Kidney (tissue), 14 donors: ENCODE measurements around the gene HNRNPLL. TPM values are rescaled to one million over a fixed set of nuclear protein-coding genes. Genes with fewer than 3 reads are reported as not detected.

ENCODE experiments used
- DNase-seq, 5 donors: peaks; one replicate each; pipeline ENCODE4 v3.0.0-alpha.2; 2013 to 2020
- FAIRE-seq: peaks from 2 replicates; lab custom pipeline; 2012; peaks lifted over from hg19 to GRCh38; lab: Jason Lieb, UNC
- H3K27ac ChIP-seq, 2 donors: one replicate each; pipeline ENCODE4 v1.7.0; 2013; ENCODE audit warnings: low read depth in 2 of 2, low read length in 2 of 2, inconsistent platforms in 1 of 2
- H3K27me3 ChIP-seq: one replicate; pipeline ENCODE4 v1.7.1; 2013; ENCODE audit warnings: low read length, inconsistent platforms; ENCODE audit not compliant: control insufficient read depth, insufficient read depth
- H3K36me3 ChIP-seq, 3 donors: one replicate each; pipeline versions ENCODE4 v1.7.0 to v1.7.1; 2013; ENCODE audit warnings: low read length in 3 of 3, control low read depth in 1 of 3, inconsistent platforms in 1 of 3; ENCODE audit not compliant: insufficient read depth in 3 of 3, control insufficient read depth in 2 of 3
- H3K4me1 ChIP-seq, 3 donors: one replicate each; pipeline versions ENCODE4 v1.7.0 to v1.7.1; 2013; ENCODE audit warnings: low read length in 3 of 3, inconsistent platforms in 1 of 3, low read depth in 1 of 3; ENCODE audit not compliant: control insufficient read depth in 2 of 3, insufficient read depth in 2 of 3
- H3K4me3 ChIP-seq, 3 donors: one replicate each; pipeline versions ENCODE4 v1.7.0 to v1.8.1; 2013; ENCODE audit warnings: low read length in 3 of 3, control low read depth in 1 of 3, inconsistent platforms in 1 of 3
- H3K9ac ChIP-seq, 3 donors: one replicate each; pipeline versions ENCODE4 v1.7.0 to v1.7.1; 2013; ENCODE audit warnings: low read length in 3 of 3, control low read depth in 1 of 3, inconsistent platforms in 1 of 3
- H3K9me3 ChIP-seq, 3 donors: one replicate each; pipeline versions ENCODE4 v1.7.0 to v1.7.1; 2013; ENCODE audit warnings: low read length in 3 of 3, control low read depth in 1 of 3, inconsistent platforms in 1 of 3; ENCODE audit not compliant: control insufficient read depth in 2 of 3, insufficient read depth in 1 of 3
- CTCF ChIP-seq: IDR thresholded peaks from 3 replicates; pipeline ENCODE4 v1.5.1; 2012; ENCODE audit warnings: mild to moderate bottlenecking, moderate library complexity, borderline replicate concordance; ENCODE audit not compliant: insufficient read depth; ENCODE audit errors: extremely low read depth
- intact Hi-C: fragments of 100-400 bp; cut with DNase I; formaldehyde crosslinking; loops from one replicate; pipeline ENCODE4 v1.11.1; 2022
- polyA plus RNA-seq: library from polyadenylated mRNA; stranded (reverse); fragments of 350-450 nt; fragmentation: Illumina TruSeq; extraction: RNeasy Lipid Tissue Mini Kit (QIAGEN cat#74804); gene quantifications from one replicate; pipeline ENCODE4 v1.2.3, GENCODE V29; 2014; ENCODE audit warnings: low read depth, low replicate concordance; ENCODE audit not compliant: insufficient read depth
- total RNA-seq: library from RNA; stranded (reverse); fragmentation: NEBNext Ultra II Directional; extraction: Animal tissue kit (Norgen Biotek cat#: 25700); gene quantifications from one replicate; pipeline ENCODE4 v1.2.1, GENCODE V29; 2021
- donor health status: control.
- donor health status: control.
- donor health status: control.
- donor health status: control.
- donor health status: control.
- donor health status: DM: yes; HTN: yes; CAD: no.
- donor health status: Normal renal cell carcinoma (clear cell type).

HNRNPLL gene
- total and polyA plus RNA-seq, 2 donors from 2014 or later = 15.5 to 51.0 TPM

- no peak overlapping the region for H3K27ac ChIP-seq
- H3K9me3 ChIP-seq = peaks cover 0 to 4% (median 0%) of the 10 kb centered on the region in 3 donors
- TF ChIP-seq CTCF = no peak
- FAIRE-seq (no peak), DNase-seq (no peak)
- intact Hi-C loops = no loop called here
- H3K27me3 ChIP-seq = no peaks in the 10 kb centered on the region
- H3K9ac ChIP-seq = no peak overlapping the region
- no peaks in the 10 kb centered on the region for H3K36me3 ChIP-seq
- H3K4me3 ChIP-seq = no peak overlapping the region
- H3K4me1 ChIP-seq = no peaks in the 10 kb centered on the region
These were observed 23.8 kb upstream of the HNRNPLL start for GRCh38 chr2:38626326-38627035.

- DNase-seq (no peak), FAIRE-seq (no peak)
- H3K4me3 ChIP-seq = no peak overlapping the region
- no peaks in the 10 kb centered on the region for H3K9me3 ChIP-seq
- intact Hi-C loops = no loop called here
- no peaks in the 10 kb centered on the region for H3K27me3 ChIP-seq
- H3K27ac ChIP-seq = no peak overlapping the region
- TF ChIP-seq CTCF = no peak
- no peak overlapping the region for H3K9ac ChIP-seq
- peaks cover 0 to 2% (median 0%) of the 10 kb centered on the region in 3 donors for H3K4me1 ChIP-seq
- H3K36me3 ChIP-seq = no peaks in the 10 kb centered on the region
These were observed 19.5 kb upstream of the HNRNPLL start for GRCh38 chr2:38622210-38622609.

GRCh38 chr2:38621018-38621417 lies 18.3 kb upstream of the HNRNPLL start:
- H3K27me3 ChIP-seq = no peaks in the 10 kb centered on the region
- DNase-seq (no peak), FAIRE-seq (no peak)
- H3K4me3 ChIP-seq = no peak overlapping the region
- H3K9ac ChIP-seq = no peak overlapping the region
- intact Hi-C loops = no loop called here
- no peak for TF ChIP-seq CTCF
- no peak overlapping the region for H3K27ac ChIP-seq
- H3K9me3 ChIP-seq = no peaks in the 10 kb centered on the region
- H3K36me3 ChIP-seq = no peaks in the 10 kb centered on the region
- peaks cover 0 to 2% (median 0%) of the 10 kb centered on the region in 3 donors for H3K4me1 ChIP-seq
